DND-41 (cell line): ENCODE data around the gene C10orf62.

Source experiments
- CTCF ChIP-seq: IDR thresholded peaks from 2 replicates; pipeline ENCODE4 v1.5.1; 2012; ENCODE audit warnings: borderline replicate concordance, low read length, moderate library complexity, mild to moderate bottlenecking; ENCODE audit not compliant: poor library complexity, severe bottlenecking; ENCODE audit errors: extremely low read depth
- EZH2 ChIP-seq: IDR thresholded peaks from 3 replicates; pipeline ENCODE4 v1.6.1; 2012; ENCODE audit warnings: borderline replicate concordance, low read depth, mild to moderate bottlenecking, moderate library complexity, low read length, inconsistent platforms; ENCODE audit not compliant: severe bottlenecking

- TF ChIP-seq CTCF (no peak), EZH2 (no peak)
Observed at GRCh38 chr10:97577701-97578100, 11.8 kb upstream of the C10orf62 start.
